Measurements from ENCODE around the gene TMEM11. TPM values are rescaled to one million over a fixed set of nuclear protein-coding genes. Genes with fewer than 3 reads are reported as not detected.
A peak's percentile ranks its signal among the peaks of the same experiment; 100 is the strongest.

TMEM11 gene
- total and polyA plus RNA-seq, 2 donors from 2014 or later = 17.4 to 34.2 TPM

GRCh38 chr17:21174713-21175112 lies 39.2 kb downstream of the TMEM11 start:
- no peak overlapping the region for H3K9ac ChIP-seq (ENCODE audit: low read length in 3 of 3)
- intact Hi-C loops (cut with DNase I) = no loop called here
- DNase-seq = peak in 1 of 5 donors; percentile 16
- H3K4me1 ChIP-seq (ENCODE audit: control insufficient read depth in 2 of 3, insufficient read depth in 2 of 3, low read depth in 1 of 3, low read length in 3 of 3) = peaks cover 0 to 4% (median 0%) of the 10 kb centered on the region in 3 donors
- no peak for FAIRE-seq
- no peak overlapping the region for H3K4me3 ChIP-seq (ENCODE audit: low read length in 3 of 3)
- peak overlapping the region; percentile 3 to 28 for H3K27ac ChIP-seq (ENCODE audit: low read depth in 2 of 2, low read length in 2 of 2)
- TF ChIP-seq CTCF (IDR thresholded peaks at IDR 0.05; ENCODE audit: borderline replicate concordance, extremely low read depth, insufficient read depth) = no peak
- no peaks in the 10 kb centered on the region for H3K36me3 ChIP-seq (ENCODE audit: control insufficient read depth in 2 of 3, insufficient read depth in 3 of 3, low read length in 3 of 3)
- H3K27me3 ChIP-seq (ENCODE audit: control insufficient read depth, insufficient read depth, low read length) = no peaks in the 10 kb centered on the region
- H3K9me3 ChIP-seq (ENCODE audit: control insufficient read depth in 2 of 3, insufficient read depth in 1 of 3, low read length in 3 of 3) = no peaks in the 10 kb centered on the region

GRCh38 chr17:21174186-21174585 lies 39.8 kb downstream of the TMEM11 start:
- peak overlapping the region in 1 of 2 donors; percentile 28 for H3K27ac ChIP-seq (ENCODE audit: low read depth in 2 of 2, low read length in 2 of 2)
- no peak overlapping the region for H3K9ac ChIP-seq (ENCODE audit: low read length in 3 of 3)
- intact Hi-C loops (cut with DNase I) = no loop called here

GRCh38 chr17:21173543-21173942 lies 40.4 kb downstream of the TMEM11 start:
- H3K4me1 ChIP-seq (ENCODE audit: control insufficient read depth in 2 of 3, insufficient read depth in 2 of 3, low read depth in 1 of 3, low read length in 3 of 3) = peaks cover 0 to 4% (median 0%) of the 10 kb centered on the region in 3 donors
- FAIRE-seq (no peak), DNase-seq (no peak)
- TF ChIP-seq CTCF (IDR thresholded peaks at IDR 0.05; ENCODE audit: borderline replicate concordance, extremely low read depth, insufficient read depth) = no peak
- H3K9me3 ChIP-seq (ENCODE audit: control insufficient read depth in 2 of 3, insufficient read depth in 1 of 3, low read length in 3 of 3) = no peaks in the 10 kb centered on the region
- no peaks in the 10 kb centered on the region for H3K27me3 ChIP-seq (ENCODE audit: control insufficient read depth, insufficient read depth, low read length)
- H3K36me3 ChIP-seq (ENCODE audit: control insufficient read depth in 2 of 3, insufficient read depth in 3 of 3, low read length in 3 of 3) = no peaks in the 10 kb centered on the region
- no peak overlapping the region for H3K9ac ChIP-seq (ENCODE audit: low read length in 3 of 3)
- no peak overlapping the region for H3K4me3 ChIP-seq (ENCODE audit: low read length in 3 of 3)
- no peak overlapping the region for H3K27ac ChIP-seq (ENCODE audit: low read depth in 2 of 2, low read length in 2 of 2)
- intact Hi-C loops (cut with DNase I) = no loop called here

More at GRCh38 chr17:21174186-21174585, 39.8 kb downstream of the TMEM11 start:
- no peak overlapping the region for H3K4me3 ChIP-seq (ENCODE audit: low read length in 3 of 3)
- peaks cover 0 to 4% (median 0%) of the 10 kb centered on the region in 3 donors for H3K4me1 ChIP-seq (ENCODE audit: control insufficient read depth in 2 of 3, insufficient read depth in 2 of 3, low read depth in 1 of 3, low read length in 3 of 3)
- peak in 1 of 5 donors; percentile 11 for DNase-seq
- no peaks in the 10 kb centered on the region for H3K27me3 ChIP-seq (ENCODE audit: control insufficient read depth, insufficient read depth, low read length)
- TF ChIP-seq CTCF (IDR thresholded peaks at IDR 0.05; ENCODE audit: borderline replicate concordance, extremely low read depth, insufficient read depth) = no peak
- no peak for FAIRE-seq
- H3K36me3 ChIP-seq (ENCODE audit: control insufficient read depth in 2 of 3, insufficient read depth in 3 of 3, low read length in 3 of 3) = no peaks in the 10 kb centered on the region
- H3K9me3 ChIP-seq (ENCODE audit: control insufficient read depth in 2 of 3, insufficient read depth in 1 of 3, low read length in 3 of 3) = no peaks in the 10 kb centered on the region

GRCh38 chr17:21172846-21173245 lies 41.1 kb downstream of the TMEM11 start:
- H3K9me3 ChIP-seq (ENCODE audit: control insufficient read depth in 2 of 3, insufficient read depth in 1 of 3, low read length in 3 of 3) = no peaks in the 10 kb centered on the region
- no peak for DNase-seq
- H3K9ac ChIP-seq (ENCODE audit: low read length in 3 of 3) = no peak overlapping the region
- H3K27ac ChIP-seq (ENCODE audit: low read depth in 2 of 2, low read length in 2 of 2) = no peak overlapping the region
- H3K4me1 ChIP-seq (ENCODE audit: control insufficient read depth in 2 of 3, insufficient read depth in 2 of 3, low read depth in 1 of 3, low read length in 3 of 3) = peaks cover 0 to 4% (median 0%) of the 10 kb centered on the region in 3 donors
- intact Hi-C loops (cut with DNase I) = no loop called here
- FAIRE-seq = no peak
- H3K27me3 ChIP-seq (ENCODE audit: control insufficient read depth, insufficient read depth, low read length) = no peaks in the 10 kb centered on the region
- no peak overlapping the region for H3K4me3 ChIP-seq (ENCODE audit: low read length in 3 of 3)
- no peaks in the 10 kb centered on the region for H3K36me3 ChIP-seq (ENCODE audit: control insufficient read depth in 2 of 3, insufficient read depth in 3 of 3, low read length in 3 of 3)
- TF ChIP-seq CTCF (IDR thresholded peaks at IDR 0.05; ENCODE audit: borderline replicate concordance, extremely low read depth, insufficient read depth) = no peak
